Measurements from ENCODE around the gene SYT9. TPM values are rescaled to one million over a fixed set of nuclear protein-coding genes. Genes with fewer than 3 reads are reported as not detected.

The SYT9 gene
- total and polyA plus RNA-seq, 2 donors (not counting 3 experiments of a cell fraction or from before 2014, with no cell fraction given) = 0.23 TPM; not detected in 1

DNA sequence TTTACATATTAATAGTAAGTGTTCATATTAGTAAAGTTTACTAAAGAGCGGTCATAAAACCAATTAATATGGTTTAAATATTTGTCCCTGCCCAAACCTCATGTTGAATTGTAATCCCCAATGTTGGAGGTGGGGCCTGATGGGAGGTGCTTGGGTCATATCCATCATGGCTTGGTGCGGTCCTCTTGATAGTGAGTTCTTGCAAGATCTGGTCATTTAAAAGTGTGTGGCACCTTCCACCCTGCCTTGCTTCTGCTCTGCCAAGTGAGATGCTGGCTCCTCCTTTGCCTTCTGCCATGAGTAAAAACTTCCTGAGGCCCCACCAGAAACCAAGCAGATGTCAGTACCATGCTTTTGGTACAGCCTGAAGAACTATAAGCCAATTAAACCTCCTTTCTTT is 178.8 kb downstream of the SYT9 start:
- Histone ChIP-seq H3K4me3 (replicated peaks in 1 of 3; ENCODE audit: insufficient read depth in 1 of 3, low read depth in 1 of 3, low read length in 3 of 3) (no peak overlapping the region), H3K36me3 (ENCODE audit: control insufficient read depth in 2 of 2, extremely low read depth in 1 of 2, insufficient read depth in 2 of 2, low read length in 2 of 2) (no peaks in the 10 kb centered on the region), H4K20me1 (replicated peaks; ENCODE audit: control insufficient read depth, extremely low read depth, insufficient read depth, low read length) (no peaks in the 10 kb centered on the region), H3K9ac (replicated peaks; ENCODE audit: extremely low read depth, insufficient read depth, low read length) (no peak overlapping the region), H3K9me3 (replicated peaks; ENCODE audit: control insufficient read depth, insufficient read depth, low read length) (no peaks in the 10 kb centered on the region), H3K4me1 (ENCODE audit: control insufficient read depth, extremely low read depth, insufficient read depth, low read length) (no peaks in the 10 kb centered on the region), H2AFZ (ENCODE audit: low read depth, low read length) (no peak overlapping the region), H3K27me3 (ENCODE audit: control insufficient read depth in 2 of 2, insufficient read depth in 2 of 2, low read length in 2 of 2) (no peaks in the 10 kb centered on the region), H3K9me1 (replicated peaks; ENCODE audit: control insufficient read depth, extremely low read depth, insufficient read depth, low read length) (no peaks in the 10 kb centered on the region), H3K4me2 (ENCODE audit: insufficient read depth, low read length) (no peak overlapping the region), H3K27ac (ENCODE audit: insufficient read depth, low read depth, low read length) (no peak overlapping the region), H3K79me2 (ENCODE audit: control insufficient read depth, insufficient read depth, low read length) (no peaks in the 10 kb centered on the region)
- no peak for DNase-seq (ENCODE audit: low read depth, low spot score)
- intact Hi-C loops (cut with micrococcal nuclease) = no loop called here
- ChIA-PET CTCF (no interaction called here), POLR2A (no interaction called here)
- dilution Hi-C loops (cut with MboI; ENCODE audit: extremely low pct_ligation_motif_present, low sequenced_read_pairs) = no loop called here
- FAIRE-seq = no peak
- TF ChIP-seq, protein P1, sequence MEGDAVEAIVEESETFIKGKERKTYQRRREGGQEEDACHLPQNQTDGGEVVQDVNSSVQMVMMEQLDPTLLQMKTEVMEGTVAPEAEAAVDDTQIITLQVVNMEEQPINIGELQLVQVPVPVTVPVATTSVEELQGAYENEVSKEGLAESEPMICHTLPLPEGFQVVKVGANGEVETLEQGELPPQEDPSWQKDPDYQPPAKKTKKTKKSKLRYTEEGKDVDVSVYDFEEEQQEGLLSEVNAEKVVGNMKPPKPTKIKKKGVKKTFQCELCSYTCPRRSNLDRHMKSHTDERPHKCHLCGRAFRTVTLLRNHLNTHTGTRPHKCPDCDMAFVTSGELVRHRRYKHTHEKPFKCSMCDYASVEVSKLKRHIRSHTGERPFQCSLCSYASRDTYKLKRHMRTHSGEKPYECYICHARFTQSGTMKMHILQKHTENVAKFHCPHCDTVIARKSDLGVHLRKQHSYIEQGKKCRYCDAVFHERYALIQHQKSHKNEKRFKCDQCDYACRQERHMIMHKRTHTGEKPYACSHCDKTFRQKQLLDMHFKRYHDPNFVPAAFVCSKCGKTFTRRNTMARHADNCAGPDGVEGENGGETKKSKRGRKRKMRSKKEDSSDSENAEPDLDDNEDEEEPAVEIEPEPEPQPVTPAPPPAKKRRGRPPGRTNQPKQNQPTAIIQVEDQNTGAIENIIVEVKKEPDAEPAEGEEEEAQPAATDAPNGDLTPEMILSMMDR (IDR thresholded peaks at IDR 0.05; ENCODE audit: extremely low read depth in 1 of 2, insufficient read depth in 1 of 2, low read depth in 1 of 2, low read length in 2 of 2) = no peak
- TF ChIP-seq MYC (IDR thresholded peaks at IDR 0.05; ENCODE audit: low read depth, low read length) (no peak), GATA2 (IDR thresholded peaks at IDR 0.05; ENCODE audit: insufficient read depth, insufficient read length, low read depth, low read length) (no peak), EZH2 (IDR thresholded peaks at IDR 0.05; ENCODE audit: borderline replicate concordance, low read depth, low read length, severe bottlenecking) (no peak), JUN (IDR thresholded peaks at IDR 0.05; ENCODE audit: borderline replicate concordance, insufficient read depth, insufficient read length, low read depth) (no peak), POLR2AphosphoS5 (IDR thresholded peaks at IDR 0.05; ENCODE audit: insufficient read depth, low read depth, low read length) (no peak), FOS (IDR thresholded peaks at IDR 0.05; ENCODE audit: borderline replicate concordance, insufficient read depth, low read length) (no peak), POLR2A (IDR thresholded peaks at IDR 0.05; ENCODE audit: low read depth, low read length) (no peak)
- TF ChIP-seq, protein P2, sequence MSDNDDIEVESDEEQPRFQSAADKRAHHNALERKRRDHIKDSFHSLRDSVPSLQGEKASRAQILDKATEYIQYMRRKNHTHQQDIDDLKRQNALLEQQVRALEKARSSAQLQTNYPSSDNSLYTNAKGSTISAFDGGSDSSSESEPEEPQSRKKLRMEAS (IDR thresholded peaks at IDR 0.05; ENCODE audit: insufficient read depth, insufficient read length) = no peak
- no TSS peak for BruUV-seq (replicated peaks)

All from endothelial cell of umbilical vein (primary cell).